ENCODE measurements around the gene HRH2.

DNA sequence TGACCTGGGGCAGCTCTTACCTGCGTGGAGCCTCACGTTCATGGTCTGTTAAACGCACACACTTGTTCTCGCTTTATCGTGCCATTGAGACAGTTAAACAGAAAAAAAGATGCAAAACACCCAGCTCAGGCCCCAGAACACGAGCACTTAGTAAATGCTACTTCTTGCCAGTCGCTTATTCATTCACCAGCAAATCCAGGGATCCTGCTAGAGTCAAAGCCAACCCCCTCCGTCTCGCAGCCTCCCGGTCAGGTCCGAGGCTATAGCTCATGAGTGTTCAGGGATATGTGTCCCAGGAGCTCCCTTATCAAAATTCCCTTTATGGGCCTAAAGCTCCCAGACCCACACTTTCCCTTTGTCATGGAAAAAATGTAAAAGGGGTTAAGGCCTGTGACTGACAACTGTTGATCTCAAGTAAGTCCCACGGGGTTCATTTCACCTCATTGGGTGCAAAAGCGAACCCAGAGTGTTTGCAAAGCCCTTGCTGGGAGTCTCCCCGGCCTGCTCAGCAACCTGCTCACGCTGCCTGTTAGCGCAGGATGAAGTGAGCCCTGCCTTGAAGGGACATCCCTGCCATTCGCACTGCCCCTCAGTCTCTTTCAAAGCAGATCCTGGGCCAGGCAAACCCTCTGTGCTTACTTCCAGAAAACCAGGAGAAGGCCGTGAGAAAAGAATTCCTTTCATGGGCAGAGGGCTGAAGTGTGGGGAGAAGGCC lies 40.7 kb downstream of the HRH2 start:
- TF ChIP-seq POLR2A (IDR thresholded peaks at IDR 0.05; ENCODE audit: low read depth, low read length) (no peak), POLR2AphosphoS5 (IDR thresholded peaks at IDR 0.05; ENCODE audit: low read depth, low read length) (no peak), TAF1 (IDR thresholded peaks at IDR 0.05; ENCODE audit: low read depth, low read length) (no peak), PAX5 (IDR thresholded peaks at IDR 0.05; ENCODE audit: insufficient read depth, low read length, severe bottlenecking) (no peak)
